DOHH2 (cell line): ENCODE data around the gene RC3H2.

Experiments
- H3F3A ChIP-seq: fragments of 200-600 bp; sonication (generic), shearing (Covaris generic); 2 replicates; pipeline ENCODE4 v1.6.0; 2016; ENCODE audit warnings: antibody characterized with exemption, mild to moderate bottlenecking; ENCODE audit not compliant: control insufficient read depth, insufficient read depth
- H3K27ac ChIP-seq: fragments of 200-600 bp; sonication (generic); 2 replicates; pipeline ENCODE4 v1.5.1; 2014; ENCODE audit warnings: low read depth, mild to moderate bottlenecking, low read length, moderate library complexity
- H3K27me3 ChIP-seq: fragments of 200-600 bp; sonication (generic); 2 replicates; pipeline ENCODE4 v1.6.1; 2014; ENCODE audit warnings: mild to moderate bottlenecking, low read length, mixed read lengths; ENCODE audit not compliant: control insufficient read depth
- H3K36me3 ChIP-seq: fragments of 200-600 bp; sonication (generic); 2 replicates; pipeline ENCODE4 v1.6.1; 2014; ENCODE audit warnings: mild to moderate bottlenecking, low read length, moderate library complexity, mixed read lengths; ENCODE audit not compliant: control insufficient read depth
- H3K4me1 ChIP-seq: fragments of 200-600 bp; sonication (generic); 2 replicates; pipeline ENCODE4 v1.6.1; 2014; ENCODE audit warnings: mild to moderate bottlenecking, low read length, mixed read lengths; ENCODE audit not compliant: control insufficient read depth
- H3K4me2 ChIP-seq: fragments of 200-600 bp; sonication (generic); 2 replicates; pipeline ENCODE4 v1.6.0; 2014; ENCODE audit warnings: mild to moderate bottlenecking, low read length, moderate library complexity
- H3K4me3 ChIP-seq: fragments of 200-600 bp; sonication (generic); 2 replicates; pipeline ENCODE4 v1.5.1; 2014; ENCODE audit warnings: mild to moderate bottlenecking, low read length, mixed read lengths
- H3K79me2 ChIP-seq: fragments of 200-600 bp; sonication (generic); 2 replicates; pipeline ENCODE4 v1.6.1; 2014; ENCODE audit warnings: mild to moderate bottlenecking, low read length, mixed read lengths; ENCODE audit not compliant: control insufficient read depth
- H3K9me2 ChIP-seq: fragments of 200-600 bp; sonication (generic); replicated peaks from 2 replicates; pipeline ENCODE4 v1.6.1; 2014; ENCODE audit warnings: mild to moderate bottlenecking, low read length, mixed read lengths; ENCODE audit not compliant: control insufficient read depth
- H3K9me3 ChIP-seq: fragments of 200-600 bp; sonication (generic); 2 replicates; pipeline ENCODE4 v1.6.1; 2014; ENCODE audit warnings: antibody characterized with exemption, low read length, mixed read lengths; ENCODE audit not compliant: control insufficient read depth, insufficient read depth
- H4K20me1 ChIP-seq: fragments of 200-600 bp; sonication (generic); 2 replicates; pipeline ENCODE4 v1.6.0; 2014; ENCODE audit warnings: low read depth, mild to moderate bottlenecking, antibody characterized with exemption, low read length, moderate library complexity; ENCODE audit not compliant: control insufficient read depth, insufficient read depth
- CTCF ChIP-seq: fragments of 200-600 bp; sonication (generic); IDR thresholded peaks from one replicate; pipeline ENCODE4 v1.5.1; 2014; ENCODE audit warnings: antibody characterized with exemption, mild to moderate bottlenecking, low read depth, low read length; ENCODE audit not compliant: poor library complexity, severe bottlenecking
- EZH2phosphoT487 ChIP-seq: fragments of 200-600 bp; sonication (generic); IDR thresholded peaks from 2 replicates; pipeline ENCODE4 v1.6.1; 2017; ENCODE audit warnings: borderline replicate concordance, mild to moderate bottlenecking, antibody characterized with exemption, low read length, moderate library complexity, mixed read lengths

Gene RC3H2

GRCh38 chr9:122940749-122941581, 35.8 kb upstream of the RC3H2 start, which contains the start of gene RABGAP1:
TSS of gene RABGAP1 (plus strand) at chr9:122941020. CDS start at chr9:122957060, 16,040 bp downstream.
- Histone ChIP-seq H3K4me1 (peaks cover 26% of the 10 kb centered on the region), H3K4me2 (peak within 1 kb of the TSS; percentile 94), H3K27ac (peak within 1 kb of the TSS; percentile 29), H3K36me3 (peaks cover 40% of the 10 kb centered on the region), H3K79me2 (peaks cover 55% of the 10 kb centered on the region), H4K20me1 (peaks cover 10% of the 10 kb centered on the region; the same call in 1 of the 2 replicates), H3K9me2 (no peaks in the 10 kb centered on the region), H3K27me3 (no peaks in the 10 kb centered on the region), H3K9me3 (no peaks in the 10 kb centered on the region), H3F3A (peaks cover 8% of the 10 kb centered on the region; the same call in 1 of the 2 replicates), H3K4me3 (peak within 1 kb of the TSS; percentile 81)
- TF ChIP-seq CTCF (no peak), EZH2phosphoT487 (no peak)

GRCh38 chr9:122940454-122940748, 35.2 kb upstream of the RC3H2 start:
- no peak for TF ChIP-seq EZH2phosphoT487
- no peak for TF ChIP-seq CTCF
- Histone ChIP-seq H4K20me1 (peaks cover 10% of the 10 kb centered on the region; the same call in 1 of the 2 replicates), H3K36me3 (peaks cover 35% of the 10 kb centered on the region), H3K9me2 (no peaks in the 10 kb centered on the region), H3K4me3 (peak overlapping the region; percentile 70), H3K79me2 (peaks cover 55% of the 10 kb centered on the region), H3K27ac (no peak overlapping the region), H3K27me3 (no peaks in the 10 kb centered on the region), H3K9me3 (no peaks in the 10 kb centered on the region), H3F3A (peaks cover 8% of the 10 kb centered on the region; the same call in 1 of the 2 replicates), H3K4me1 (peaks cover 24% of the 10 kb centered on the region), H3K4me2 (peak overlapping the region; percentile 76)

GRCh38 chr9:122939601-122940000, 34.4 kb upstream of the RC3H2 start:
- Histone ChIP-seq H3K4me1 (peaks cover 21% of the 10 kb centered on the region), H3K4me3 (no peak overlapping the region), H3F3A (peaks cover 8% of the 10 kb centered on the region; the same call in 1 of the 2 replicates), H3K36me3 (peaks cover 31% of the 10 kb centered on the region), H3K27ac (no peak overlapping the region), H3K9me3 (no peaks in the 10 kb centered on the region), H3K4me2 (no peak overlapping the region; the same call in 1 of the 2 replicates), H3K27me3 (no peaks in the 10 kb centered on the region), H3K79me2 (peaks cover 55% of the 10 kb centered on the region), H4K20me1 (peaks cover 10% of the 10 kb centered on the region; the same call in 1 of the 2 replicates), H3K9me2 (no peaks in the 10 kb centered on the region)
- no peak for TF ChIP-seq EZH2phosphoT487

GRCh38 chr9:122936883-122937282, 31.7 kb upstream of the RC3H2 start:
- Histone ChIP-seq H3K79me2 (peaks cover 54% of the 10 kb centered on the region), H3K4me2 (no peak overlapping the region), H3K36me3 (peaks cover 32% of the 10 kb centered on the region), H3K4me3 (no peak overlapping the region), H3F3A (peaks cover 8% of the 10 kb centered on the region; the same call in 1 of the 2 replicates), H3K27ac (no peak overlapping the region), H3K27me3 (no peaks in the 10 kb centered on the region), H3K9me3 (no peaks in the 10 kb centered on the region), H3K4me1 (peaks cover 25% of the 10 kb centered on the region), H3K9me2 (no peaks in the 10 kb centered on the region), H4K20me1 (peaks cover 6% of the 10 kb centered on the region; the same call in 1 of the 2 replicates)
- TF ChIP-seq CTCF, result no peak
- no peak for TF ChIP-seq EZH2phosphoT487
